Measurements from ENCODE around the gene KRT72. TPM values are rescaled to one million over a fixed set of nuclear protein-coding genes. Genes with fewer than 3 reads are reported as not detected.

KRT72 gene
- total RNA-seq, 1 donor from 2014 or later, result not detected

DNA sequence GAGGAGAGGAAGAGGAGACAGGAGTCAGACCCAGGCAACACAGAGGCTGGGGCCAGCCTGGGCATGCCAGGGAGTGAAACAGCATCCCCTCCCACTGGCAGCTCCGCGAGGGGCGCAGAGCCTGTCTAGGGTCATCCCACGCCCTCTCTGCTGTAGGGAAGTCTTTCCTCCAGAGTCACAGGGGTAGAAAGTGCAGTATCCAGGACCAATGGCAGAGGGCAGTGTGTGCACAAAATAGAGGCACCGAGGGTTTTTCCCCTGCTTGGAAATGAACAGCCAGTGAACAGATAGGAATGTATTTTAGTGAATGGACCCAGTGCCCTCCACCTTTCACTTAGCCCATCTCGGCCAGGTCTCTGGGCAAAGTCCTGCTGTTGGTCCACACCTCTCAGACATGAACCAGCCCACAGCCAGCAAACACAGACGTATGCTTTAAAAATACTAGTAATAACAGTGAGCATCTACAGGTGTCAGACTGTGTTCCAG, 18.2 kb downstream of the KRT72 start:
- Histone ChIP-seq H3K36me3 (ENCODE audit: control insufficient read depth in 3 of 3, insufficient read depth in 3 of 3, low read length in 3 of 3) (no peaks in the 10 kb centered on the region), H3K9ac (ENCODE audit: low read depth in 1 of 3, low read length in 3 of 3) (no peak overlapping the region), H3K27ac (ENCODE audit: low read depth, low read length) (no peak overlapping the region), H3K4me3 (ENCODE audit: low read length in 3 of 3) (no peak overlapping the region), H3K4me1 (ENCODE audit: control insufficient read depth in 3 of 3, insufficient read depth in 3 of 3, low read length in 3 of 3) (no peaks in the 10 kb centered on the region), H3K27me3 (ENCODE audit: control insufficient read depth in 3 of 3, insufficient read depth in 3 of 3, low read length in 3 of 3) (peaks cover 5 to 17% (median 13%) of the 10 kb centered on the region in 3 donors), H3K9me3 (ENCODE audit: control insufficient read depth in 3 of 3, low read length in 3 of 3) (no peaks in the 10 kb centered on the region)

DNA sequence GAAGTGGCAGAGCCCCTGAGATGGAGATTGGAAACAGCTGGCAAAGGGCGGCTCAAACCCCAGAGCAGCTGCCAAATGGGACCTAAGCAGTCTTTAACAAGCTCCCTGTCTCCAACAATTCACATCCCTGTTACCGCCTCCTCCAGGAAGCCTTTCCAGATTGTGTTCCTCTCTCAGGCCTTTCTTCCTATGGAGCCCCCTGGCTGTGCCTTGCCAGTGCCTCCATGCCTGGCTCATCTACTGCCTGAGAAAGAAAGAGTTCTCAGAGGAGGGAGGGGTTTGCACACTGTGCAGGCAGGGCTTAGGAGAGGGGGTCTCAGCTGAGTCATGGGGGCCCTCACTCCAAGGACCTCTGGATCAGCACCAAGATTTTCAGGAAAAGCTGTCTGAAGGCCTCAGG, 18.8 kb downstream of the KRT72 start:
- Histone ChIP-seq H3K27ac (ENCODE audit: low read depth, low read length) (no peak overlapping the region), H3K9ac (ENCODE audit: low read depth in 1 of 3, low read length in 3 of 3) (no peak overlapping the region), H3K9me3 (ENCODE audit: control insufficient read depth in 3 of 3, low read length in 3 of 3) (no peaks in the 10 kb centered on the region)

DNA sequence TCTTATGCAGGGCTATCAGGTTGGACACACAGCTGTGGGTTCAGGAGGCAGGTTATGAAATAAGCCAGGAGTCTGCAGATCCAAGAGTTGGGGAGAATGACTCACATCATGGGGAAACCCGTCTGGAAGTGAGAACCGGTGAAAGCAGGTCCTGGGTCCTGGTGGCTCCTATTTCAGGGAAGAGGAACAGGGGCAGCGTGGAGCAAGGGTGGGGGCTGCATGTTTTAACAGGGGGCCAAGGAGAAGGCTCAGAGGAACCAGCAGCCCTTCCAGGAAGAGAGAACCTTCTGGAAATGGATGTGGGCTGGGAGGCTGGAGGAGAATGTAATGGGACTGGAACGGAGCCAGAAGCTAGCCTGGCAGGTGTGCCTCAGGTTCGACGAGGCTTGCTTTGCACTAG, 19.8 kb downstream of the KRT72 start:
- Histone ChIP-seq H3K9ac (ENCODE audit: low read depth in 1 of 3, low read length in 3 of 3) (no peak overlapping the region), H3K27ac (ENCODE audit: low read depth, low read length) (no peak overlapping the region), H3K4me3 (ENCODE audit: low read length in 3 of 3) (no peak overlapping the region), H3K9me3 (ENCODE audit: control insufficient read depth in 3 of 3, low read length in 3 of 3) (no peaks in the 10 kb centered on the region), H3K36me3 (ENCODE audit: control insufficient read depth in 3 of 3, insufficient read depth in 3 of 3, low read length in 3 of 3) (no peaks in the 10 kb centered on the region), H3K27me3 (ENCODE audit: control insufficient read depth in 3 of 3, insufficient read depth in 3 of 3, low read length in 3 of 3) (peaks cover 5 to 15% (median 13%) of the 10 kb centered on the region in 3 donors), H3K4me1 (ENCODE audit: control insufficient read depth in 3 of 3, insufficient read depth in 3 of 3, low read length in 3 of 3) (no peaks in the 10 kb centered on the region)

More for the DNA sequence above, 18.8 kb downstream of the KRT72 start:
- Histone ChIP-seq H3K4me3 (ENCODE audit: low read length in 3 of 3) (no peak overlapping the region), H3K36me3 (ENCODE audit: control insufficient read depth in 3 of 3, insufficient read depth in 3 of 3, low read length in 3 of 3) (no peaks in the 10 kb centered on the region), H3K4me1 (ENCODE audit: control insufficient read depth in 3 of 3, insufficient read depth in 3 of 3, low read length in 3 of 3) (no peaks in the 10 kb centered on the region), H3K27me3 (ENCODE audit: control insufficient read depth in 3 of 3, insufficient read depth in 3 of 3, low read length in 3 of 3) (peaks cover 5 to 16% (median 13%) of the 10 kb centered on the region in 3 donors)

DNA sequence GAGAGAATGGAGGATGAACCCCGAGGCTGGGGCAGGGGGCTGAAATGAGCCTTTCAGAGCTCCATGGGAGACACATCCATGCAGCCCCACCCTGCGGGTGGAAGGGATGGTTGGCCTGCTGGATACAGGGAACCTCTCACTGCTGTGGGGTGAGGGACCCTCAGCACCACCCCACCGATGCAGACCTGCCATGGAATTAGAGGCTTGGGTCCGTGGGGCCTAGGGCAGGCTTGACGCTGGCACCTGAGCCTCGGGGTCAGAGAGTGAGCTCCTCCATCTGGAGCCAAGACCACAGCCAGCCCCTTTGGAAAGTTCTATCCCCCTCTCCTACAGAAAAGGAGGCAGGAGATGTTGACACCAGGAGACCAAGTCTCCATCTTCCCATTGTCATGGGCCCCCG, 20.2 kb downstream of the KRT72 start:
- H3K4me3 ChIP-seq (ENCODE audit: low read length in 3 of 3), result no peak overlapping the region
- H3K36me3 ChIP-seq (ENCODE audit: control insufficient read depth in 3 of 3, insufficient read depth in 3 of 3, low read length in 3 of 3), result no peaks in the 10 kb centered on the region
- H3K4me1 ChIP-seq (ENCODE audit: control insufficient read depth in 3 of 3, insufficient read depth in 3 of 3, low read length in 3 of 3), result no peaks in the 10 kb centered on the region
- no peaks in the 10 kb centered on the region for H3K9me3 ChIP-seq (ENCODE audit: control insufficient read depth in 3 of 3, low read length in 3 of 3)
- H3K27ac ChIP-seq (ENCODE audit: low read depth, low read length), result no peak overlapping the region
- peaks cover 5 to 16% (median 13%) of the 10 kb centered on the region in 3 donors for H3K27me3 ChIP-seq (ENCODE audit: control insufficient read depth in 3 of 3, insufficient read depth in 3 of 3, low read length in 3 of 3)
- H3K9ac ChIP-seq (ENCODE audit: low read depth in 1 of 3, low read length in 3 of 3), result no peak overlapping the region

DNA sequence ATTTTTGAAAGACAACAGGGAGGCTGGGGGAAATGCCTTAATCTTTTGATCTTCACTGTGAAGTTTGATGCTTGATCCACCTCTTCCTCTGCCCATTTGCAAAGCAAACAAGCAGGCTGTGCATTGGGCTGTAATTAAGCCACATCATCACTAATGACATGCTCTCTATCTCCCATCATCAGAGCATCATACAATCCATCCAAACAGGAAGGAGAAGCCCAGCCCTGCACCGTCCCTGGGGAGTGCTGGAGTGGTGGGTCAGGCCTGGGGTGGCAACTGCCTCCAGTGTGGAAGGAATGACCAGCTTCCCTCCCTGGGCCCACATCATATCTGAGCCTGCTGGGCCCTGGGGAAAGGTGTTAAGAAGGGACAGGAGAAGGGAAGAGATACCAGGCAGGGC, 20.8 kb downstream of the KRT72 start:
- Histone ChIP-seq H3K9ac (ENCODE audit: low read depth in 1 of 3, low read length in 3 of 3) (no peak overlapping the region), H3K27ac (ENCODE audit: low read depth, low read length) (no peak overlapping the region), H3K4me1 (ENCODE audit: control insufficient read depth in 3 of 3, insufficient read depth in 3 of 3, low read length in 3 of 3) (no peaks in the 10 kb centered on the region), H3K36me3 (ENCODE audit: control insufficient read depth in 3 of 3, insufficient read depth in 3 of 3, low read length in 3 of 3) (no peaks in the 10 kb centered on the region), H3K27me3 (ENCODE audit: control insufficient read depth in 3 of 3, insufficient read depth in 3 of 3, low read length in 3 of 3) (peaks cover 5 to 16% (median 13%) of the 10 kb centered on the region in 3 donors), H3K4me3 (ENCODE audit: low read length in 3 of 3) (no peak overlapping the region), H3K9me3 (ENCODE audit: control insufficient read depth in 3 of 3, low read length in 3 of 3) (no peaks in the 10 kb centered on the region)

DNA sequence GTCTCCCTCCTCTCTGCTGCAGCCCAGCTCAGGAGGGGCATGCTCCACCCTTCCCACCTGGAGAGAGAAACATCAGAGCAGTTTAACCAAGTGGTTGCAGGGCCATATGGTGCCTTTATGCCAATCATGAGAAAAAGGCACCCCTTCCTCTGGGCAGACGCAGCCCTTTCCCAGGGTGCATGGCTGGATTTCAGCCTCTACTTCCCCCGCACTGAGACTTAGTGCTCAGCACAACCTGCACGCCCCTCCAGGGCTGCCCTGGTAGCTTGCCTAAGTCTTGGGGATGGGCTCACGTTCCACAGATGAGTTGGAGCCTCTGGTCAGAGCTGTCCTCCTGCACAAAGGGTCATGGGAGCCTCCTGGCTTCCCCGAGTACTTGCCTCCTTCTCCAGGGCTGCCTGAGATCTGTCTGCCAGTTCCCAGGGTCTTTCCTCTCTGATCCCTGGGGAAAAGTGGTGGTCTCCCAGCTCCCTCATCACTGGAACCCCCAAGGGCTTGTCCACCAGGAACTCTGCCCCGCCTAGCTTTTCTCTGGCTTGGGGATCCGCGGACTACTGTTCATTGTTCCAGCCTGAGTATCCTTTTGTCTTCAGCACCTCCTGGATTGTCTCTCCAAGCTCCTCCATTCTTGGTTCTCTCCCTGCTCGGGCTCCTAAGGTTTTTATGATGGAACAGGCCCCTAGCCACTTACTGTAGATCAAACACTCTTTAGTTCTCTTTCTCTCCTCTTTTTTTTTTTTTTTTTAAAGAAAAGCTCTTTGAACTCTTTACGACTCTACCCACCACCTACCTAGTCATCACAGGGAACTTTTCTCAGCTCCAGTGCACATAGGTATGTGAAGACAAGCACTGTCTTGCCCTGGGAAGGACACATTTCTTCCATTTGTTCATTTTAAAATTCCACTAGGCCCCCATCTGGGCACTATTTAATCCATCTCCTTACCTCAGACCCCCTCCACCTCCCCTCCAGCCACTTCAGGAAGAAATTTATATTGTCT, 21.5 kb downstream of the KRT72 start:
- Histone ChIP-seq H3K27me3 (ENCODE audit: control insufficient read depth in 3 of 3, insufficient read depth in 3 of 3, low read length in 3 of 3) (peaks cover 5 to 18% (median 17%) of the 10 kb centered on the region in 3 donors), H3K9ac (ENCODE audit: low read depth in 1 of 3, low read length in 3 of 3) (no peak overlapping the region), H3K9me3 (ENCODE audit: control insufficient read depth in 3 of 3, low read length in 3 of 3) (no peaks in the 10 kb centered on the region), H3K4me1 (ENCODE audit: control insufficient read depth in 3 of 3, insufficient read depth in 3 of 3, low read length in 3 of 3) (no peaks in the 10 kb centered on the region), H3K36me3 (ENCODE audit: control insufficient read depth in 3 of 3, insufficient read depth in 3 of 3, low read length in 3 of 3) (no peaks in the 10 kb centered on the region), H3K27ac (ENCODE audit: low read depth, low read length) (no peak overlapping the region), H3K4me3 (ENCODE audit: low read length in 3 of 3) (no peak overlapping the region)

DNA sequence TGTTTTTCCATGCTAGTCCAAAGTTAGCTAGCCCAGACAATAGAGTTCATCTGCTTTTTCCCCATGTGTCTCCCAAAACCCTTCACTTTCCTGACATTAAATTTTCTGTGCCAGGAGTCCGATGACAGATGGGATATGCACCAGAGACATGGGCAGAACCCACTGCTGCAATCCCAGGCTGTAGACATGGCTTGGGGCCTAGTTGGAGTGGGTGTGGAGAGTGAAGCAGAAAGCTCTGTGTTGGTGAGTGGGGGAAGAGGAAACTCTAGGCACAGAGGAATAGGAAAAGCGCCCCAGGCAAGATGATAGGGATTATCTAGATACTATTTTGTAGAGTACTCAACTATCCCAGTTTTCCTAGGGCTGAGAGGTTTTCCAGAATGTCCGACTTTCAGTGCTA, 22.8 kb downstream of the KRT72 start:
- no peak overlapping the region for H3K4me3 ChIP-seq (ENCODE audit: low read length in 3 of 3)
- no peaks in the 10 kb centered on the region for H3K36me3 ChIP-seq (ENCODE audit: control insufficient read depth in 3 of 3, insufficient read depth in 3 of 3, low read length in 3 of 3)
- H3K27ac ChIP-seq (ENCODE audit: low read depth, low read length), result no peak overlapping the region
- no peak overlapping the region for H3K9ac ChIP-seq (ENCODE audit: low read depth in 1 of 3, low read length in 3 of 3)
- H3K4me1 ChIP-seq (ENCODE audit: control insufficient read depth in 3 of 3, insufficient read depth in 3 of 3, low read length in 3 of 3), result no peaks in the 10 kb centered on the region
- no peaks in the 10 kb centered on the region for H3K9me3 ChIP-seq (ENCODE audit: control insufficient read depth in 3 of 3, low read length in 3 of 3)
- peaks cover 5 to 24% (median 22%) of the 10 kb centered on the region in 3 donors for H3K27me3 ChIP-seq (ENCODE audit: control insufficient read depth in 3 of 3, insufficient read depth in 3 of 3, low read length in 3 of 3)

DNA sequence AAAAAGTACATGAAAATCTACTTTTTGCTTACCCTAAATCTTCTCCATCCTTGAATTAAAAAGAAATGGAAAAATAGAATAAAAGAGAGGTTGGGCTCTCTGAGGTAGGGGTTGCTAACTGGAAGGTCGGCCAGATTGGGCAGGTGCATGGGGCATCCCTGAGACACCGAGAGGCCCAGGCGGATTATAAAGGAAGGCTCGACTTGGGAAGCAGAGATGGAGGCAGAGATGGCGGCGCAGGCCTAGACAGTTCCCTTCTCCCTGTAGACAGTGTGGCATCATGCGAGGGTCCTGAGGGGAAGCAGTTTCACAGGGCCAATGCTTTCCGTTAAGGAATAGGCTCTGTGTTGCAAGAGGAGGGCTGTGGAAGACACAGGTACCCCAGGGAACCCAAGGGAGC, 23.9 kb downstream of the KRT72 start:
- Histone ChIP-seq H3K4me3 (ENCODE audit: low read length in 3 of 3) (no peak overlapping the region), H3K27ac (ENCODE audit: low read depth, low read length) (no peak overlapping the region), H3K9ac (ENCODE audit: low read depth in 1 of 3, low read length in 3 of 3) (no peak overlapping the region), H3K4me1 (ENCODE audit: control insufficient read depth in 3 of 3, insufficient read depth in 3 of 3, low read length in 3 of 3) (no peaks in the 10 kb centered on the region), H3K9me3 (ENCODE audit: control insufficient read depth in 3 of 3, low read length in 3 of 3) (no peaks in the 10 kb centered on the region), H3K27me3 (ENCODE audit: control insufficient read depth in 3 of 3, insufficient read depth in 3 of 3, low read length in 3 of 3) (peaks cover 0 to 33% (median 27%) of the 10 kb centered on the region in 3 donors), H3K36me3 (ENCODE audit: control insufficient read depth in 3 of 3, insufficient read depth in 3 of 3, low read length in 3 of 3) (no peaks in the 10 kb centered on the region)

DNA sequence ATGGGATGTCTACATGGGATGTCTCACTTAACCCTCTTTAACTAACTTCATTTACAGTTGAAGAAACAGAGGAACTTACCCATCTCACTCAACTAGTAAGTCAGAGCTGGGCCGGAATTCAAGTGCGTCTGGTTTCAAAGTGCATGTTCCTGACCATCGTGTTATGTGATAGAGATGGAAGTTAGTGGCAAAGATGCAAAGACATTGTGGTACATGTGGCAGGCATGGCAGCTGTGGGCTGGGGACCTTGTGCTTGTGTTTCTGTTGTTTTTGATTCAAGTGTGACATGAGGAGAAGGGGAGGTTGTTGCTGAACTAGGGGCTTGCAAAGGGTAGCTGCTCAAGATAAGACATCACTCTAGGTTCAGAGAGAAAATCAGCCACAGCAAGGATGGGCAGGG, 25.3 kb downstream of the KRT72 start:
- Histone ChIP-seq H3K4me1 (ENCODE audit: control insufficient read depth in 3 of 3, insufficient read depth in 3 of 3, low read length in 3 of 3) (no peaks in the 10 kb centered on the region), H3K9ac (ENCODE audit: low read depth in 1 of 3, low read length in 3 of 3) (no peak overlapping the region), H3K36me3 (ENCODE audit: control insufficient read depth in 3 of 3, insufficient read depth in 3 of 3, low read length in 3 of 3) (no peaks in the 10 kb centered on the region), H3K4me3 (ENCODE audit: low read length in 3 of 3) (no peak overlapping the region), H3K27ac (ENCODE audit: low read depth, low read length) (no peak overlapping the region), H3K9me3 (ENCODE audit: control insufficient read depth in 3 of 3, low read length in 3 of 3) (no peaks in the 10 kb centered on the region), H3K27me3 (ENCODE audit: control insufficient read depth in 3 of 3, insufficient read depth in 3 of 3, low read length in 3 of 3) (peaks cover 6 to 30% (median 24%) of the 10 kb centered on the region in 3 donors)

DNA sequence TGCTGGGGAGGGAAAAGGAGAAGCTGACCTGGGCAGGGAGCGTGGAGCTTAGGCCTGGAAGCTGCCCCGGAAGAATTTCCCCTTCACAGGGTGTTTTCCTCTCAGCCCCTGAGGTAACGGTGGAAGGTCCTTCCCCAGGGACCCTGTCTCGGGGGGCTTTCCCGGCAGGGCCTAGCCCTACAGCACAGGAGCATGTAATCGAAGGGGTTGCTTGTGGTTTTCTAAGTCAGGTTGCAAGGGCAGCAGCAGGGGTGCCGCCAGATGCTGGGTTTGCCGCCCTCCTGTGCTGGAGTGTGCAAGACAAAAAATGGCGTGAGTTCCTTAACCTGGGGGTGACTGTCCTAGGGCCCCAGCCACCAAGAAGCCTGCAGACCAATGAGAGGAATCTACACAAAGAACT, 26.0 kb downstream of the KRT72 start:
- H3K27ac ChIP-seq (ENCODE audit: low read depth, low read length), result no peak overlapping the region
- H3K4me3 ChIP-seq (ENCODE audit: low read length in 3 of 3), result no peak overlapping the region
- no peak overlapping the region for H3K9ac ChIP-seq (ENCODE audit: low read depth in 1 of 3, low read length in 3 of 3)
- H3K9me3 ChIP-seq (ENCODE audit: control insufficient read depth in 3 of 3, low read length in 3 of 3), result no peaks in the 10 kb centered on the region
- peaks cover 11 to 27% (median 24%) of the 10 kb centered on the region in 3 donors for H3K27me3 ChIP-seq (ENCODE audit: control insufficient read depth in 3 of 3, insufficient read depth in 3 of 3, low read length in 3 of 3)
- H3K36me3 ChIP-seq (ENCODE audit: control insufficient read depth in 3 of 3, insufficient read depth in 3 of 3, low read length in 3 of 3), result no peaks in the 10 kb centered on the region
- no peaks in the 10 kb centered on the region for H3K4me1 ChIP-seq (ENCODE audit: control insufficient read depth in 3 of 3, insufficient read depth in 3 of 3, low read length in 3 of 3)

Data from skeletal muscle tissue (tissue), 4 donors.